A549 (cell line): Measurements from ENCODE around the gene SCARB1. TPM values are rescaled to one million over a fixed set of nuclear protein-coding genes. Genes with fewer than 3 reads are reported as not detected.

Source experiments
- ATAC-seq, 2 experiments: fragments of 200-7000 bp in 1 of 2; fragments of >200 bp in 1 of 2; cut with Nextera tagmentation in 1 of 2; cut with Tn5 transposase in 1 of 2; 3 replicates each; pipeline versions ENCODE4 v1.8.0 to v1.9.1; 2018 to 2020; ENCODE audit warnings: mild to moderate bottlenecking in 1 of 2, moderate library complexity in 1 of 2
- CTCF ChIA-PET: fragments of 300-600 bp; sonication (Branson Sonifier 250); formaldehyde crosslinking; extraction: SDS; loops from one replicate; lab custom pipeline; 2021; ENCODE audit warnings: antibody characterized with exemption, inconsistent platforms; lab: Yijun Ruan, JAX
- POLR2A ChIA-PET: fragments of 350-600 bp; formaldehyde crosslinking; extraction: SDS; loops from one replicate; lab custom pipeline; 2021; ENCODE audit warnings: antibody characterized with exemption, inconsistent platforms; lab: Yijun Ruan, JAX
- DNase-seq, 2 experiments: peaks; one replicate each; pipeline versions ENCODE4 v3.0.0 to v3.0.0-alpha.2; 2011 to 2016; ENCODE audit warnings: low read depth in 1 of 2, low spot score in 1 of 2
- FAIRE-seq: peaks from 2 replicates; lab custom pipeline; 2011; peaks lifted over from hg19 to GRCh38; lab: Jason Lieb, UNC
- H3K27ac ChIP-seq, 2 experiments: fragments of >200 bp; sonication (Bioruptor Twin); formaldehyde crosslinking; 3 replicates each; pipeline ENCODE4 v1.5.1; 2016 to 2017
- H3K4me1 ChIP-seq: fragments of >200 bp; sonication (Bioruptor Twin); formaldehyde crosslinking; 3 replicates; pipeline ENCODE4 v1.6.1; 2016
- H3K4me2 ChIP-seq: fragments of >200 bp; sonication (Bioruptor Twin); formaldehyde crosslinking; 3 replicates; pipeline ENCODE4 v1.6.1; 2016
- H3K4me3 ChIP-seq: fragments of >200 bp; sonication (Bioruptor Twin); formaldehyde crosslinking; 3 replicates; pipeline ENCODE4 v1.5.1; 2016
- H3K9me3 ChIP-seq: fragments of >200 bp; sonication (Bioruptor Twin); formaldehyde crosslinking; 3 replicates; pipeline ENCODE4 v1.6.1; 2016
- BCL3 ChIP-seq: fragments of >200 bp; sonication (Bioruptor Twin); formaldehyde crosslinking; IDR thresholded peaks from 3 replicates; pipeline ENCODE4 v1.6.1; 2016
- CEBPB ChIP-seq, 2 experiments: fragments of >200 bp in 1 of 2; sonication (Bioruptor Twin) in 1 of 2; formaldehyde crosslinking in 1 of 2; IDR thresholded peaks; 2 replicates each; pipeline ENCODE4 v1.6.1; 2012 to 2016
- ESRRA ChIP-seq: fragments of 150-350 bp; IDR thresholded peaks from 2 replicates; pipeline ENCODE4 v1.6.1; 2014; ENCODE audit warnings: mild to moderate bottlenecking, low read length, borderline replicate concordance
- FOSL2 ChIP-seq, 2 experiments: fragments of 450-650 bp in 1 of 2; fragments of >200 bp in 1 of 2; sonication (Bioruptor Twin) in 1 of 2; formaldehyde crosslinking; IDR thresholded peaks; 2 replicates each; pipeline versions ENCODE4 v1.5.0 to v1.6.1; 2016 to 2020; ENCODE audit warnings: mild to moderate bottlenecking in 1 of 2, moderate library complexity in 1 of 2
- FOXS1 ChIP-seq: fragments of 250-450 bp; sonication (Bioruptor Pico); IDR thresholded peaks from 2 replicates; pipeline ENCODE4 v1.5.0; 2020; ENCODE audit warnings: mild to moderate bottlenecking, moderate library complexity
- GATA3 ChIP-seq: IDR thresholded peaks from 2 replicates; pipeline ENCODE4 v1.6.1; 2012; ENCODE audit warnings: borderline replicate concordance
- HES2 ChIP-seq: fragments of >200 bp; sonication (Bioruptor Twin); formaldehyde crosslinking; IDR thresholded peaks from 2 replicates; pipeline ENCODE4 v1.6.1; 2016
- HOXB13 ChIP-seq: fragments of 250-450 bp; sonication (Bioruptor Pico); IDR thresholded peaks from 2 replicates; pipeline ENCODE4 v1.5.0; 2020; ENCODE audit warnings: low read depth, mild to moderate bottlenecking, moderate library complexity
- HOXB5 ChIP-seq: fragments of 250-450 bp; sonication (Bioruptor Pico); IDR thresholded peaks from 2 replicates; pipeline ENCODE4 v1.5.0; 2020; ENCODE audit warnings: mild to moderate bottlenecking, moderate library complexity
- KDM1A ChIP-seq: fragments of 200-600 bp; sonication (generic); IDR thresholded peaks from 2 replicates; pipeline ENCODE4 v1.6.1; 2016; ENCODE audit warnings: low read depth, mild to moderate bottlenecking
- MAX ChIP-seq: IDR thresholded peaks from 2 replicates; pipeline ENCODE4 v1.6.1; 2012
- MAZ ChIP-seq: fragments of 150-350 bp; IDR thresholded peaks from 2 replicates; pipeline ENCODE4 v1.6.1; 2014; ENCODE audit warnings: antibody characterized with exemption, low read depth, low read length, borderline replicate concordance
- MYC ChIP-seq: IDR thresholded peaks from 2 replicates; pipeline ENCODE4 v1.6.1; 2012; ENCODE audit warnings: mild to moderate bottlenecking, inconsistent platforms, low read length, improper control_type of control experiment, borderline replicate concordance
- NFE2L2 ChIP-seq: fragments of 150-350 bp; conservative IDR thresholded peaks from 2 replicates; pipeline ENCODE4 v1.6.1; 2014; ENCODE audit warnings: low read length
- PHF8 ChIP-seq: fragments of 200-600 bp; sonication (generic); IDR thresholded peaks from 2 replicates; pipeline ENCODE4 v1.6.1; 2016; ENCODE audit warnings: low read depth, mild to moderate bottlenecking, antibody characterized with exemption, moderate library complexity, borderline replicate concordance
- POLR2AphosphoS2 ChIP-seq: conservative IDR thresholded peaks from 2 replicates; pipeline ENCODE4 v1.6.1; 2012; ENCODE audit warnings: low read length, improper control_type of control experiment, inconsistent platforms
- RAD21 ChIP-seq, 2 experiments: fragments of >200 bp in 1 of 2; sonication (Bioruptor Twin) in 1 of 2; formaldehyde crosslinking in 1 of 2; IDR thresholded peaks in 1 of 2; conservative IDR thresholded peaks in 1 of 2; 2 replicates in 1 of 2; 3 replicates in 1 of 2; pipeline ENCODE4 v1.6.1; 2012 to 2018; ENCODE audit warnings: inconsistent platforms in 1 of 2
- RARB ChIP-seq: fragments of 250-450 bp; sonication (Bioruptor Pico); IDR thresholded peaks from 2 replicates; pipeline ENCODE4 v1.8.0; 2021; ENCODE audit warnings: mild to moderate bottlenecking, moderate library complexity
- RFX5 ChIP-seq: fragments of 450-650 bp; IDR thresholded peaks from 2 replicates; pipeline ENCODE4 v1.7.1; 2014; ENCODE audit warnings: antibody characterized with exemption, mild to moderate bottlenecking, moderate library complexity
- RNF2 ChIP-seq: fragments of 200-600 bp; sonication (generic); IDR thresholded peaks from 2 replicates; pipeline ENCODE4 v1.6.1; 2016; ENCODE audit warnings: low read depth, mild to moderate bottlenecking, antibody characterized with exemption, moderate library complexity, borderline replicate concordance
- SMC3 ChIP-seq: fragments of >200 bp; sonication (Bioruptor Twin); formaldehyde crosslinking; IDR thresholded peaks from 3 replicates; pipeline ENCODE4 v1.6.1; 2018; ENCODE audit warnings: inconsistent platforms
- SREBF2 ChIP-seq: fragments of 450-650 bp; IDR thresholded peaks from 2 replicates; pipeline ENCODE4 v1.6.1; 2014; ENCODE audit warnings: mild to moderate bottlenecking, moderate library complexity
- TFCP2L1 ChIP-seq: fragments of 250-450 bp; sonication (Bioruptor Pico); IDR thresholded peaks from 2 replicates; pipeline ENCODE4 v1.5.0; 2021; ENCODE audit warnings: mild to moderate bottlenecking
- ZFP36 ChIP-seq: fragments of 450-650 bp; IDR thresholded peaks from 2 replicates; pipeline ENCODE4 v1.6.1; 2014; ENCODE audit warnings: borderline replicate concordance; ENCODE audit not compliant: partially characterized antibody
- ZSCAN20 ChIP-seq: fragments of 250-450 bp; sonication (Bioruptor Pico); IDR thresholded peaks from 2 replicates; pipeline ENCODE4 v1.8.0; 2022; ENCODE audit warnings: mild to moderate bottlenecking, moderate library complexity
- WGBS: methylation state at CpG from one replicate; pipeline ENCODE4 v1.1.6; 2017; ENCODE audit errors: missing lambda C conversion rate; 5-methylcytosine and 5-hydroxymethylcytosine counted together
- polyA plus RNA-seq, 4 experiments: library from polyadenylated mRNA; depleted of rRNA in 3 of 4; stranded (reverse); fragments of >200 nt; fragmentation: RNase III in 1 of 4; extraction: RNeasy Plus Mini Kit Qiagen cat#74134 plus additional on column Dnase treatment in 1 of 4; gene quantifications; 2 replicates in 3 of 4; 3 replicates in 1 of 4; pipeline ENCODE4 v1.2.3, GENCODE V29; 2011 to 2017
- TF ChIP-seq, protein P1 (sequence below): fragments of 450-650 bp; IDR thresholded peaks from 2 replicates; pipeline ENCODE4 v1.6.1; 2014; ENCODE audit warnings: antibody characterized with exemption
- TF ChIP-seq, protein P2 (sequence below): IDR thresholded peaks from 2 replicates; pipeline ENCODE4 v1.6.1; 2012
- TF ChIP-seq, protein P3 (sequence below): fragments of 250-450 bp; sonication (Bioruptor Pico); IDR thresholded peaks from 2 replicates; pipeline ENCODE4 v1.5.0; 2020; ENCODE audit warnings: low read depth, mild to moderate bottlenecking, moderate library complexity

Gene SCARB1
- polyA plus RNA-seq, 2 of the 4 experiments (the other 2 are of a cell fraction) = 81.1 to 154 TPM

DNA sequence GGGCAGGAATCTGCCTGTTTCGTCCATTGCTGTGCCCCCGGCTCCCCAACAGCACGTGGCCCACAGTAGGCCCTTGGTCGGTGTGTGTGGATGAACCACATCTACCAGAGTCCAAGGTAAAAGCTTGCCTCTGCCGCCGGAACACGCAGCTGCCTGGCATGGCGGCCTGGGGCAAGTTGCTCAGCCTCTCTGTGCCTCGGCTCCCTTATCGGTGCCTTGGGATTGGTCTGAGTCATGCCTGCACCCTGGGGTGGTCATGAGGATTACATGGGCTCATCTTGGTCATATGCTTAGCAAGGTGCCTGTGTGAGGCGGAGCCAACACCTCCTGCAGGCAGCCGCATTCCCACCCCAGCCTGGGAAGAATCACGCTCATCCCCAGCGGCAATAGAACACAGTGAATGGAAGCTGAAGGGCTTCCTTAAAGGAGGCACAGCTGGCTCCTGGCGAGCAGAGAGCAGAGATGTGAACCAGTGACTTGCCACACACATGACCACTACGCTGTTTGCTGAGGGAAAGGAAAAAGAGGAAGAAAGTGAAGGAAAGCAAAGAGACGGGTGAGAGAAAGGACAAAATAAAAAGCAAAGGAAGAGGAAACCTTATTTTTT is 5.5 kb upstream of the SCARB1 start (continued):
- TF ChIP-seq TFCP2L1 (CRISPR knock-in tag) (no peak), RAD21 (conservative IDR thresholded peaks at IDR 0.05 in 1 of 2, IDR thresholded peaks at IDR 0.05 in 1 of 2) (no peak), RNF2 (no peak), GATA3 (no peak), CEBPB (IDR thresholded peaks at IDR 0.05) (no peak)
- TF ChIP-seq, all 56 proteins: peak for 0

DNA sequence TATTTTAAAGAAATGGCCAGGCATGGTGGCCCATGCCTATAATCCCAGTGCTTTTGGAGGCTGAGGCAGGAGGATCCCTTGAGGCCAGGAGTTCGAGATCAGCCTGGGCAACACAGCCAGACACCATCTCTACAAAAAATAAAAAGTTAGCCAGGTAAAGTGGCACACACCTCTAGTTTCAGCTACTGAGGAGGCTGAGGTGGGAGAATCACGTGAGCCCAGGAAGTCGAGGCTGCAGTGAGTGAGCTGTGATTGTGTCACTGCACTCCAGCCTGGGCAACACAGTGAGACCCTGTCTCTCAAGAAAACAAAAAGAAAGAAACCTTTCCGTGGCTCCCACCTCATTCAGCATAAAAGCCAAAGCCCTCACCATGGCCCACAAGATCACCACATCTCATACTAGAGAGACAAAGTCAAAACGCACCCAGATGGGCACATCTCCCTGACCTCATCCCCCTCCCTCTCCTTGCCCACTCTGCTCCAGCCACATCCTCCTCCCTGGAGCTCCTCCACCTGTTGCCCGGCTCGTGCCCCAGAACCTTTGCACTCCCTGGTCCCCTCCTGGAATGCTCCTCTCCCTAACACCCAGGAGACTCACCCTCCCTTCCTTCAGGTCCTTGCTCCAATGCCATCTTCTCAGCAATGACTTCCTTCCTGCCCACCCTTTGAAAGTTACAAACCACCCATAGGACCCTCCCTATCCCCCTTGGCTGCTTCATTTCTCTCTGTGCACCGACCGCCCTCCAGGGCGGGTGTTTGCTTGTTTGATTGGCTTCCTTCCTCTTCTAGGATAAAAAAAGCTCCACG is 4.8 kb upstream of the SCARB1 start:
- CTCF ChIA-PET = interaction anchor here (0.9 to 2.3 kb wide), 5 partner anchors 29 to 97 kb away, joined by 3 to 8 read pairs (median 3); no protein-coding TSS in a partner anchor
- no peak for DNase-seq
- no peaks in the 10 kb centered on the region for H3K9me3 ChIP-seq
- no peak overlapping the region for H3K4me3 ChIP-seq
- WGBS = 84% methylated on average over 11 of the region's 11 CpGs
- H3K27ac ChIP-seq = peak overlapping the region; percentile 66 to 81; a peak in 4 of 6 replicates
- no peak overlapping the region for H3K4me2 ChIP-seq
- FAIRE-seq = no peak
- H3K4me1 ChIP-seq = peaks cover 16% of the 10 kb centered on the region
- POLR2A ChIA-PET = no interaction called here
- no peak for ATAC-seq
- TF ChIP-seq HES2 = no peak
- TF ChIP-seq ESRRA = no peak
- TF ChIP-seq POLR2AphosphoS2 = no peak
- no peak for TF ChIP-seq KDM1A
- no peak for TF ChIP-seq PHF8
- no peak for TF ChIP-seq SMC3
- no peak for TF ChIP-seq FOSL2 (IDR thresholded peaks at IDR 0.05)
- TF ChIP-seq FOSL2 (CRISPR knock-in tag; IDR thresholded peaks at IDR 0.05) = no peak
- no peak for TF ChIP-seq NFE2L2
- no peak for TF ChIP-seq BCL3
- no peak for TF ChIP-seq HOXB13
- TF ChIP-seq HOXB5 (CRISPR knock-in tag) = no peak
- TF ChIP-seq, protein P1, sequence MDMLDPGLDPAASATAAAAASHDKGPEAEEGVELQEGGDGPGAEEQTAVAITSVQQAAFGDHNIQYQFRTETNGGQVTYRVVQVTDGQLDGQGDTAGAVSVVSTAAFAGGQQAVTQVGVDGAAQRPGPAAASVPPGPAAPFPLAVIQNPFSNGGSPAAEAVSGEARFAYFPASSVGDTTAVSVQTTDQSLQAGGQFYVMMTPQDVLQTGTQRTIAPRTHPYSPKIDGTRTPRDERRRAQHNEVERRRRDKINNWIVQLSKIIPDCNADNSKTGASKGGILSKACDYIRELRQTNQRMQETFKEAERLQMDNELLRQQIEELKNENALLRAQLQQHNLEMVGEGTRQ = no peak
- TF ChIP-seq, protein P2, sequence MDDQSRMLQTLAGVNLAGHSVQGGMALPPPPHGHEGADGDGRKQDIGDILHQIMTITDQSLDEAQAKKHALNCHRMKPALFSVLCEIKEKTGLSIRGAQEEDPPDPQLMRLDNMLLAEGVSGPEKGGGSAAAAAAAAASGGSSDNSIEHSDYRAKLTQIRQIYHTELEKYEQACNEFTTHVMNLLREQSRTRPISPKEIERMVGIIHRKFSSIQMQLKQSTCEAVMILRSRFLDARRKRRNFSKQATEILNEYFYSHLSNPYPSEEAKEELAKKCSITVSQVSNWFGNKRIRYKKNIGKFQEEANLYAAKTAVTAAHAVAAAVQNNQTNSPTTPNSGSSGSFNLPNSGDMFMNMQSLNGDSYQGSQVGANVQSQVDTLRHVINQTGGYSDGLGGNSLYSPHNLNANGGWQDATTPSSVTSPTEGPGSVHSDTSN = no peak
- TF ChIP-seq MAX = no peak

DNA sequence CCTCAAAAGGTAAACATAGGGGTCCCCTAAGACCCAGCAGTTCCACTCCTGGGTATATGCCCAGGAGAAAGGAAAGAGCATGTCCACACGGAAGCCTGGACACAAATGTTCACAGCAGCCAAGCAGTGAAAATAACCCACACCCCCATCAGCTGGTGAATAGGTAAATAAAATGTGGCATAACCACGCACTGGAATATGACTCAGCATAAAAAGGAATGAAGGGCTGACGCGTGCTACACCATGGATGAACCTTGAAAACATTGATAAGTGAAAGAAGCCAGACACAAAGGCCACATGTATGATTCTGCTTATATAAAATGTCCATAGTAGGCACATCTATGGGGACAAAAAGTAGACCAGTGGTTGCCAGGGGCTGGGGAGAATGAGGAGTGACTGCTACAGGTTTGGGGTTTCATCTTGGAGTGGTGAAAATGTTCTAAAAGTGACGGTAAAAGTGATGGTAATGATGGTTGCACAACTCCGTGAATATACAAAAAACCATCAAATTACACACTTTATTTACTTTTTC is 3.8 kb upstream of the SCARB1 start:
- H3K4me3 ChIP-seq = no peak overlapping the region
- WGBS = 51% methylated on average over 6 of the region's 6 CpGs
- FAIRE-seq (no peak), DNase-seq (peak in 1 of 2 experiments; percentile 80), ATAC-seq (no peak)
- H3K4me1 ChIP-seq = peaks cover 19% of the 10 kb centered on the region
- POLR2A ChIA-PET = no interaction called here
- peak overlapping the region; percentile 54 for H3K4me2 ChIP-seq
- H3K27ac ChIP-seq = peak overlapping the region; percentile 66 to 81
- no peaks in the 10 kb centered on the region for H3K9me3 ChIP-seq
- CTCF ChIA-PET = interaction anchor here (1.1 kb wide), 1 partner anchor 39 kb away, joined by 3 read pairs; no protein-coding TSS in a partner anchor
- TF ChIP-seq ESRRA (no peak), ZFP36 (no peak), CEBPB (IDR thresholded peaks at IDR 0.05) (peak in 1 of 2 experiments; percentile 26; a peak in 1 of 4 replicates), FOXS1 (CRISPR knock-in tag) (peak; percentile 87), HOXB13 (peak; percentile 92), FOSL2 (IDR thresholded peaks at IDR 0.05) (no peak), FOSL2 (CRISPR knock-in tag; IDR thresholded peaks at IDR 0.05) (peak; percentile 77), ZSCAN20 (peak; percentile 71; the same call in 1 of the 2 replicates), RARB (CRISPR knock-in tag) (peak; percentile 44; the same call in 1 of the 2 replicates), SREBF2 (no peak), MAZ (no peak), MYC (peak; percentile 32; the same call in 1 of the 2 replicates), RFX5 (no peak)
- TF ChIP-seq, protein P3, sequence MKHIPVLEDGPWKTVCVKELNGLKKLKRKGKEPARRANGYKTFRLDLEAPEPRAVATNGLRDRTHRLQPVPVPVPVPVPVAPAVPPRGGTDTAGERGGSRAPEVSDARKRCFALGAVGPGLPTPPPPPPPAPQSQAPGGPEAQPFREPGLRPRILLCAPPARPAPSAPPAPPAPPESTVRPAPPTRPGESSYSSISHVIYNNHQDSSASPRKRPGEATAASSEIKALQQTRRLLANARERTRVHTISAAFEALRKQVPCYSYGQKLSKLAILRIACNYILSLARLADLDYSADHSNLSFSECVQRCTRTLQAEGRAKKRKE (CRISPR knock-in tag) = peak; percentile 74; the same call in 1 of the 2 replicates
